Ectodermal cell (in vitro differentiated cells): ENCODE results near the gene GRIK1.

Experiments
- H3K27ac ChIP-seq: 2 replicates; pipeline ENCODE4 v1.7.0; 2013; ENCODE audit warnings: mild to moderate bottlenecking, low read depth, low read length; ENCODE audit not compliant: insufficient read depth, poor library complexity, severe bottlenecking
- H3K27me3 ChIP-seq: 2 replicates; pipeline ENCODE4 v1.7.0; 2013; ENCODE audit warnings: mild to moderate bottlenecking, low read length; ENCODE audit not compliant: insufficient read depth, control insufficient read depth, poor library complexity, severe bottlenecking
- H3K36me3 ChIP-seq: one replicate; pipeline ENCODE4 v1.7.0; 2013; ENCODE audit warnings: low read length; ENCODE audit not compliant: control insufficient read depth, insufficient read depth
- H3K4me1 ChIP-seq: one replicate; pipeline ENCODE4 v1.7.0; 2013; ENCODE audit warnings: low read length; ENCODE audit not compliant: control insufficient read depth, insufficient read depth
- H3K4me3 ChIP-seq: 2 replicates; pipeline ENCODE4 v1.7.0; 2013; ENCODE audit warnings: low read depth, low read length, control low read depth; ENCODE audit not compliant: insufficient read depth
- H3K9me3 ChIP-seq: 2 replicates; pipeline ENCODE4 v1.7.0; 2013; ENCODE audit warnings: mild to moderate bottlenecking, low read length, moderate library complexity; ENCODE audit not compliant: control insufficient read depth
- WGBS, 2 experiments: methylation state at CpG; one replicate each; pipeline ENCODE4 v1.1.7; 2013; ENCODE audit warnings: missing lambda C conversion rate in 2 of 2; 5-methylcytosine and 5-hydroxymethylcytosine counted together

Gene GRIK1

DNA sequence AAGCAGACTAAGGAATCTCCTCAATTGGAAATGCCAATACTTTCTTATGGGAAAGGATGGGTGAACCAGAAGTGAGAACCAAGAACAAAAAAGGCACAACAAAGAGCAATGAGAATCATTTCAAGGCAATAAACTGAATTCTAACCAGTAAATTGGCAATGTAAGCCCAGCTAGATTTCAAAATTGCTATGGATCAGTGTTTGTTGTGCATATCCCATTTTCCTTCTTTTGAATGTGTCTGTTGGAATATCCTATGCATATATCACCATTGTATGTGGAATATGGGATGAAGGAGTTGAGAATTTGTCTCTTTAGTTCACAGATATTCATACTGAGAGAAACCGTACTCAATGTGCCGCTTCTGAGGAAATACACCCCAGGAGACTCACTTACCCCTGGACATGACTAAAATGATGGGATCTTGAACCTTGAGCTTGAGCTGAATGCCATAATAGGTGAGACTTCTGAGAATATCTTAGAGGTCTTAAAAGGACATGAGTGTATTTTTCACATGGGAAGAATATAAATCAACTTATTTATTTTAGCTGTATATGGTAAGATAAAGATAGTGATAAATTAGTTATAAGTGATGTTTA, 425.0 kb downstream of the GRIK1 start:
- no peak overlapping the region for H3K4me3 ChIP-seq
- H3K36me3 ChIP-seq: no peaks in the 10 kb centered on the region
- H3K4me1 ChIP-seq: no peaks in the 10 kb centered on the region
- no peak overlapping the region for H3K27ac ChIP-seq
- no peaks in the 10 kb centered on the region for H3K27me3 ChIP-seq
- WGBS, 2 experiments: 88 to 100% methylated on average over 2 of the region's 2 CpGs
- H3K9me3 ChIP-seq: peaks cover 3% of the 10 kb centered on the region

DNA sequence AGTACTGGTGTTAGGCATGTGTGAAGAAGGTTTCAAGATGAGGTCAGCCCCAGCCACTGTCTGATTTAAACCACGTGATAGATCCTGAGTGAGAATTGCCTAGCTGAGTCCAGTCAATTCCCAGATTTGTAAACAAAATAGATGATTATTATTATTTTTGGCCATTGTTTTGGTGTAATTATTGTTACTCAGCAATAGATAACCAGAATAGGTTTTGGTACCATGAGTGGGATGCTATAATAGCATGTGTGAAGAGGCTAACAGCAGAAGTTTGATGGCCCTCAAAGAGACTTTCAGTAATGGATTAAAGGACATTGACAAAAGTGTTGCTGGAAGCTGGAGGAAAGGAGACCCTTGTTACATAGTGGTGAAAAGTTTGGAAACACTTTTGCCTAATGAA, 426.3 kb downstream of the GRIK1 start:
- 90 to 92% methylated on average over 1 of the region's 1 CpG for WGBS, 2 experiments
- no peaks in the 10 kb centered on the region for H3K27me3 ChIP-seq
- H3K27ac ChIP-seq: no peak overlapping the region
- H3K9me3 ChIP-seq: peaks cover 3% of the 10 kb centered on the region
- H3K36me3 ChIP-seq: no peaks in the 10 kb centered on the region
- H3K4me3 ChIP-seq: no peak overlapping the region
- no peaks in the 10 kb centered on the region for H3K4me1 ChIP-seq

DNA sequence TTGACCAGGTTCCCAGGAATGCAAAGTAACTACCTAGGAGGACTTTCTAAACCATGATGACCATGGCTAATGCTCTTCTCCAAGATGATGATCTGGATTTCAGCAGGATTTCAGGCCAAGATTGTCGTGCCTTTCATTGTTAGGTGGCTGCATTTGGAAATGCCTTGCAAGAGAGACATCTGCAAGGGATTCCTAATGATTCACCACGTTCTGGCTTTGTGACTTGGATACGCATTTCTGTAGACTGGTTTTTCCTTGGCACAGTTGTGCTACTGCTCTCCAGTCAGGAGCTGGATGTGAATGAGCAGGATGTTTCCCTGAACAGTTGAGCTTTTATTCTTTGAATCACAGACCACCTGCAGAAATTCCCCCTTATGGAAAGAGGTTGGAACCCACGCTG, 428.7 kb downstream of the GRIK1 start:
- Histone ChIP-seq H3K36me3 (no peaks in the 10 kb centered on the region), H3K9me3 (peaks cover 3% of the 10 kb centered on the region), H3K27me3 (no peaks in the 10 kb centered on the region), H3K4me1 (no peaks in the 10 kb centered on the region), H3K4me3 (no peak overlapping the region), H3K27ac (no peak overlapping the region)
- 86 to 90% methylated on average over 4 of the region's 4 CpGs for WGBS, 2 experiments

DNA sequence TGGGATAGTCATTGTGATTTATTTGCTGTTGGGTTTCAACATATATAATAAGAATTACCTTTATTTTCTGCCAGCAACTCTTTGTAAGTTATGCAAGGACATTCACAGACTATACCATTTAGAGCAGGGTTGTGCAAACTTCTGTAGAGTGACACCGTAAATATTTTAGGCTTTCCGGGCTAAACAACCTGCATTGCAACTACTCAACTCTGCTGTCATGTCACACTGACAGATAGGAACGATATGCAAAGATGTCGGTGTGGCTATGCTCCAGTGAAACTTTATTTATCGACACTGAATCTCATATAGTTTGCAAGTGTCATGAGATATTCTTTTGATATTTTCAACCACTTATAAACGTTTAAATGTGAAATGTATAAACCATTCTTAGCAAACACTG, 430.7 kb downstream of the GRIK1 start:
- H3K4me1 ChIP-seq: no peaks in the 10 kb centered on the region
- no peak overlapping the region for H3K4me3 ChIP-seq
- 90 to 96% methylated on average over 5 to 6 of the region's 6 CpGs for WGBS, 2 experiments
- H3K36me3 ChIP-seq: no peaks in the 10 kb centered on the region
- no peaks in the 10 kb centered on the region for H3K27me3 ChIP-seq
- no peak overlapping the region for H3K27ac ChIP-seq
- H3K9me3 ChIP-seq: no peaks in the 10 kb centered on the region

DNA sequence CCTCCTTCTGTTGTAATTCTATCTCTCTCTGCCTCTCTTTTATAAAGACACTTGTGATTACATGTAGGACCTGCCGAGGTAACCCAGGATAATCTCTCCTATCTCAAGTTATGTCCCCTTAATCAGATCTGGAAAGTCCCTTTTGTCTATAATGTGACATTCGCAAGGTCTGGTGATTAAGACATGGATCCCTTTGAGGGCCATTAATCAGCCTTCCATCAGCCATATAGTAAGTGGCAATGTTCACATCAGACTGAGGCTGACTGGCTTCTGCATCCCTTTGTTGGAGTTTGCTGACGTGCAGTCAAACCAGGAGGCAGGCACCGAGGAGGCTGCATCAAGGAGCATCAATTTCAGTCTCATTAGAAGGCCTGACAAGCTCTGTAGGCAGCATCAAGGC, 431.5 kb downstream of the GRIK1 start:
- H3K4me1 ChIP-seq: no peaks in the 10 kb centered on the region
- H3K27ac ChIP-seq: peak overlapping the region; percentile 26
- no peaks in the 10 kb centered on the region for H3K9me3 ChIP-seq
- no peaks in the 10 kb centered on the region for H3K36me3 ChIP-seq
- 76 to 85% methylated on average over 4 of the region's 4 CpGs for WGBS, 2 experiments
- no peaks in the 10 kb centered on the region for H3K27me3 ChIP-seq
- no peak overlapping the region for H3K4me3 ChIP-seq

DNA sequence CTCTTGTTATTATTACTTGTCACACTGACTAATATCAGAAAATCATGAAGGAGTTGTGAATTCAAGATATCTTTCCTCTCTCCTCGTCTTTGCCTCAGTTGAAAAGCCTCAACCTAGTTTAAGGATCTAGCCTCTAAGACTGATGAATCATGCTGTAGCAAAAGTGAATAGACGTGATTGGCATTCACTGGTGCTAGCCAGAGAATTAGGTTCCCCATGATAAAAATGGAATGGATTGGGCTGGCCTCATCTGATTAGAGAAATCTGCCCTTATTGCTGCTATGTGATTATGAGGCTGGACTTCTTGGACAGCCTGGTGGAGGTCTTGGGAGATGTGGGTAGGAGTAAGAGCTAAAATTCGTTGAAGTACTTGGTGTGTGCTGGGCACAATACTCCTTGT, 432.8 kb downstream of the GRIK1 start:
- H3K27ac ChIP-seq: no peak overlapping the region
- no peaks in the 10 kb centered on the region for H3K9me3 ChIP-seq
- 94% methylated on average over 3 of the region's 3 CpGs for WGBS, 2 experiments
- H3K27me3 ChIP-seq: no peaks in the 10 kb centered on the region
- no peaks in the 10 kb centered on the region for H3K36me3 ChIP-seq
- H3K4me3 ChIP-seq: no peak overlapping the region
- no peaks in the 10 kb centered on the region for H3K4me1 ChIP-seq

DNA sequence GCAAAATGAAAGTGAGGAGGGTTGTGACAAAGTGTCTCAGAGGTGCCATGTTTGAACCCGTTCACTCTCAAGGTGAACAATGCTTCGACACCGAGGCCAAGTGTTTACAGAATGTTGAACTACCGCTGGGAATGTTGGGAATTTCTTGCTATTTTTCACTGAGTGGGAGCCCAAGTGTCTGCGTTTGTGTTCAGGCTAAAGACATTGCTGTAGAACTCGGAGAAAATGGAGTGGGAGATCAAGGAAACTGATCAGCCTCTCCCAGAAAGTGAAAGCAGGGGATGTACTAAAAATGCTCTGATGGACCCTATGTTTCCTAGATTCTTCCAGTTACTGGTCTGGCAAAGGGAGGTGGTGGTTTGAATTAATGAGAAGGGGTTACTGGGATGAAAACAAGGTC, 433.6 kb downstream of the GRIK1 start:
- Histone ChIP-seq H3K27me3 (no peaks in the 10 kb centered on the region), H3K9me3 (no peaks in the 10 kb centered on the region), H3K4me3 (no peak overlapping the region), H3K4me1 (no peaks in the 10 kb centered on the region), H3K27ac (no peak overlapping the region), H3K36me3 (no peaks in the 10 kb centered on the region)
- 63 to 64% methylated on average over 6 of the region's 6 CpGs for WGBS, 2 experiments

DNA sequence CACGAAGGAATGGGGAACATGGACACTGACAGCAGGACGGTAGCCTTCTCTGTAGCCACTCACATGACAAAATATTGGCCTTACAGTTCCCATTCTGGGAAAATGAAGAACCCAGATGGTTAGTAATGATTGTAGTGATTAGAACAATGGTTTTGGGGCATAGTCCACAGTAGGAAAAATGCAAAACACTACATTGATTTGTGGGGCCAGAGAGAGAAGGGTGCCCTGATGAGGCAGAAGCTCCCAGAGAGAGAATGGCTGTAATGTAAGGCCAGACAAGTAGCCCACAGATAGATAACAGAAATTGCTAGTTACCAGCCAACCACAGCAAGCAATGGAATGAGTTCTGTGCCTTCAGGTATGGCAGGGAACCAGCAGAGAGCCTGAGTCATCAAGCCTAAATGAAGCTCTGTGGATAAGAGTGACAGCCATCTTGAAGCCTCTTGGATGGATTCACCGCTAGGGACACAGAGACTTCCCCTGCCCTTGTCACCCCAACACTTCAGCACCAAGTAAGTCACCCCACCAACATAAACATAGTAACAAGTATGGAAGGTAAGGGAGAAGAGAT, 435.0 kb downstream of the GRIK1 start:
- H3K27ac ChIP-seq: no peak overlapping the region
- H3K4me3 ChIP-seq: no peak overlapping the region
- no peaks in the 10 kb centered on the region for H3K9me3 ChIP-seq
- 63% methylated on average over 3 of the region's 3 CpGs for WGBS, 2 experiments
- no peaks in the 10 kb centered on the region for H3K4me1 ChIP-seq
- H3K36me3 ChIP-seq: no peaks in the 10 kb centered on the region
- no peaks in the 10 kb centered on the region for H3K27me3 ChIP-seq

DNA sequence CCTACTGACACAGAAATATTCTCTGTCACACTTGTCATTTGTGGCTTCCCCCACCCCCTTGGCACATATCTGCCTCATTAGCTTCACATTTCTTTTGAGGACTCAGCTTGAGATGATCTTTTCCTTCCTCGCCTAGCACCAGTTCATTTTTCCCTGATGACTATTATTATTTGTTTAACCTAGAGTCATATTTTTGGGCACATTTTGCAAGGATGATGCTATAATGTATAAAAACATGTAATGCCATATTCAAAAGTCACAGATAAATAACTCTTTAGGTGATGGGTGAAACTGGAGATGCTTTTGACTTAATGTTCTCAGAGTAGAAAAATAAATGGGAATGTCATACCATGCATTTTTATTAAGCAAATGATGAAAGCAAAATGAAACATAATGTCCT, 438.3 kb downstream of the GRIK1 start:
- Histone ChIP-seq H3K9me3 (no peaks in the 10 kb centered on the region), H3K4me3 (no peak overlapping the region), H3K36me3 (no peaks in the 10 kb centered on the region), H3K27ac (no peak overlapping the region), H3K27me3 (no peaks in the 10 kb centered on the region), H3K4me1 (no peaks in the 10 kb centered on the region)
- WGBS, 2 experiments: no CpG with 5 or more reads among the region's 1 CpG

DNA sequence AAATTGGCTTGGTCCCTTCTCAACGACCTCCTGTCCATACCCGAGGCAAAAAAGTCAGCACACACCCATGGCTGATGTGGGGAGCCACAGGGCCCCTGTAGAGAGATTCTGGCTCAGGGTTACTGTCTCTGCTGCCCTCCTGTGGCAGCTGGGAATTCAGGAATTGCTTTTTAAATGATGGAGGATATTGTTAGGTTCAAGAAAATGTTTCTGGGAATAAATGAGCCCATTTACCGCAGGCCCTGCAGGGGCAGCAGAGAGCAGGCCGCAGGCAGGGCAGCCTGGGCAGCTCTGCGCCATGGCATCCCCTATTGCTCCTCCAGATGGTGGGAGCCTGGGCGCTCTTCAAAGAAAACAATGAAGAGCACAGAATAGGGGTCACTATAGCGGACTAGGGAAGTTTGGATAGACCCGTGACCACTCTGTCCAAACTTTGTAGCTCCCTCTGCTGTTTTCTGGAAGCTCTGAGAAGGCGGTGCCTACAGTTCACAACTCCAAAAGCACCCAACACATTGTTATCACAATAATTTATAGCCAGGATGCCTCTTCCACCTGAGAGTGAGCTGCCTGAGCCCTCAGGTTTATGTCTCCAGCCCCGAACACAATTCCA, 440.0 kb downstream of the GRIK1 start:
- Histone ChIP-seq H3K27me3 (no peaks in the 10 kb centered on the region), H3K36me3 (no peaks in the 10 kb centered on the region), H3K9me3 (no peaks in the 10 kb centered on the region), H3K4me3 (no peak overlapping the region), H3K4me1 (no peaks in the 10 kb centered on the region), H3K27ac (no peak overlapping the region)
- WGBS, 2 experiments: 88 to 89% methylated on average over 10 of the region's 10 CpGs
